D721Med (cell line): ENCODE measurements around the gene CRIM1.
A peak's percentile ranks its signal among the peaks of the same experiment; 100 is the strongest.

Experiments
- DNase-seq: peaks from one replicate; pipeline ENCODE4 v3.0.0; 2011; ENCODE audit warnings: low spot score; ENCODE audit not compliant: insufficient read length
- FAIRE-seq: peaks from 2 replicates; lab custom pipeline; 2011; peaks lifted over from hg19 to GRCh38; lab: Jason Lieb, UNC
- CTCF ChIP-seq: IDR thresholded peaks from 2 replicates; pipeline ENCODE4 v1.5.1; 2012; ENCODE audit warnings: mild to moderate bottlenecking, control low read depth; ENCODE audit not compliant: insufficient read depth; ENCODE audit errors: missing control alignments

CRIM1 gene

GRCh38 chr2:36565712-36566111, 210.1 kb downstream of the CRIM1 start:
- TF ChIP-seq CTCF, result no peak
- no peak for DNase-seq
- no peak for FAIRE-seq

GRCh38 chr2:36566887-36567286, 211.3 kb downstream of the CRIM1 start:
- DNase-seq (no peak), FAIRE-seq (no peak)
- no peak for TF ChIP-seq CTCF

- FAIRE-seq (no peak), DNase-seq (no peak)
Observed at GRCh38 chr2:36567711-36568408, 212.3 kb downstream of the CRIM1 start.

GRCh38 chr2:36568516-36569246, 213.1 kb downstream of the CRIM1 start:
- TF ChIP-seq CTCF, result no peak
- no peak for DNase-seq
- no peak for FAIRE-seq

More at GRCh38 chr2:36567711-36568408, 212.3 kb downstream of the CRIM1 start:
- no peak for TF ChIP-seq CTCF

- DNase-seq (no peak), FAIRE-seq (peak; percentile 53)
- TF ChIP-seq CTCF, result no peak
Observed at GRCh38 chr2:36569267-36569856, 213.8 kb downstream of the CRIM1 start.

- no peak for TF ChIP-seq CTCF
- DNase-seq, result no peak
- FAIRE-seq, result peak; percentile 44
Observed at GRCh38 chr2:36570416-36570815, 214.8 kb downstream of the CRIM1 start.
